Upper lobe of left lung (tissue), 6 donors: ENCODE data around the gene KHK. TPM values are rescaled to one million over a fixed set of nuclear protein-coding genes. Genes with fewer than 3 reads are reported as not detected.
A peak's percentile ranks its signal among the peaks of the same experiment; 100 is the strongest.
"Not testable (repeated sequence)": the region's sequence is repeated elsewhere in the genome, so short reads cannot be mapped to it uniquely, and the experiment has no call there.

ENCODE experiments used
- ATAC-seq, 2 donors: fragments of 200-7000 bp; cut with Tn5 transposase; one replicate each; pipeline ENCODE4 v1.9.1; 2022; ENCODE audit warnings: mild to moderate bottlenecking in 2 of 2, moderate library complexity in 2 of 2; ENCODE audit not compliant: low FRiP score in 2 of 2
- DNase-seq, 2 donors: peaks; one replicate each; pipeline ENCODE4 v3.0.0-alpha.2; 2019 to 2020
- H3K27ac ChIP-seq, 4 donors: fragments of 200-600 bp; sonication (generic); one replicate each; pipeline ENCODE4 v1.5.1; 2016 to 2019
- H3K27me3 ChIP-seq, 4 donors: fragments of 200-600 bp; sonication (generic); one replicate each; pipeline ENCODE4 v1.5.1; 2017 to 2019
- H3K36me3 ChIP-seq, 4 donors: fragments of 200-600 bp; sonication (generic); one replicate each; pipeline ENCODE4 v1.5.1; 2016 to 2019
- H3K4me1 ChIP-seq, 4 donors: fragments of 200-600 bp; sonication (generic); one replicate each; pipeline ENCODE4 v1.5.1; 2018 to 2019
- H3K4me3 ChIP-seq, 4 donors: fragments of 200-600 bp; sonication (generic); one replicate each; pipeline ENCODE4 v1.5.1; 2017 to 2019; ENCODE audit warnings: mild to moderate bottlenecking in 2 of 4, moderate library complexity in 1 of 4
- H3K9me3 ChIP-seq, 4 donors: fragments of 200-600 bp; sonication (generic); one replicate each; pipeline ENCODE4 v1.5.1; 2018 to 2019
- EP300 ChIP-seq, 4 donors: sonication (generic); formaldehyde crosslinking; IDR thresholded peaks; one replicate each; pipeline ENCODE4 v1.5.1; 2017; ENCODE audit warnings: antibody characterized with exemption in 4 of 4, control low read depth in 2 of 4
- POLR2A ChIP-seq, 4 donors: fragments of 450-650 bp; IDR thresholded peaks; one replicate each; pipeline ENCODE4 v1.5.1; 2016 to 2017; ENCODE audit warnings: antibody characterized with exemption in 4 of 4, mild to moderate bottlenecking in 2 of 4
- POLR2AphosphoS5 ChIP-seq, 2 donors: sonication (generic); formaldehyde crosslinking; IDR thresholded peaks; one replicate each; pipeline ENCODE4 v1.5.1; 2017; ENCODE audit warnings: antibody characterized with exemption in 2 of 2
- WGBS, 2 donors: methylation state at CpG; one replicate each; pipeline ENCODE4 v1.1.5; 2017 to 2018; 5-methylcytosine and 5-hydroxymethylcytosine counted together
- total RNA-seq, 6 donors: library from RNA; depleted of rRNA in 4 of 6; stranded (reverse); fragments of >200 nt in 4 of 6; gene quantifications; one replicate each; pipeline versions ENCODE4 v1.1.0 to v1.2.1, GENCODE V29; 2016 to 2021
- TF ChIP-seq, protein P1 (sequence below), 6 experiments: fragments of 450-650 bp in 4 of 6; fragments of 200-600 bp in 2 of 6; sonication (generic) in 2 of 6; IDR thresholded peaks; one replicate each; pipeline ENCODE4 v1.5.1; 2016 to 2019; ENCODE audit warnings: antibody characterized with exemption in 6 of 6
- donor health status: DM: no; HTN: no; CAD: no; lungs with moderate emphysema.
- donor health status: DM: no; HTN: yes; CAD: no; lungs with severe emphysema.

KHK gene
- total RNA-seq, 6 donors from 2014 or later: 2.4 to 10.4 (median 6.3) TPM

DNA sequence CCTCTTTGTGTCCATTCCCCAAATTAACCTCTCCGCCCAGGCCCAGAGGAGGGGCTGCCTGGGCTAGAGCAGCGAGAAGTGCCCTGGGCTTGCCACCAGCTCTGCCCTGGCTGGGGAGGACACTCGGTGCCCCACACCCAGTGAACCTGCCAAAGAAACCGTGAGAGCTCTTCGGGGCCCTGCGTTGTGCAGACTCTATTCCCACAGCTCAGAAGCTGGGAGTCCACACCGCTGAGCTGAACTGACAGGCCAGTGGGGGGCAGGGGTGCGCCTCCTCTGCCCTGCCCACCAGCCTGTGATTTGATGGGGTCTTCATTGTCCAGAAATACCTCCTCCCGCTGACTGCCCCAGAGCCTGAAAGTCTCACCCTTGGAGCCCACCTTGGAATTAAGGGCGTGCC is 13.5 kb downstream of the KHK start:
- Histone ChIP-seq H3K9me3 (no peaks in the 10 kb centered on the region), H3K4me1 (peaks cover 7 to 15% (median 10%) of the 10 kb centered on the region in 4 donors), H3K27me3 (no peaks in the 10 kb centered on the region), H3K36me3 (no peaks in the 10 kb centered on the region), H3K4me3 (no peak overlapping the region), H3K27ac (no peak overlapping the region)
- DNase-seq (peak in 1 of 2 donors; percentile 36), ATAC-seq (no peak)
- WGBS, 2 donors: 88 to 100% methylated on average over 1 to 10 of the region's 10 CpGs
- TF ChIP-seq, protein P1, sequence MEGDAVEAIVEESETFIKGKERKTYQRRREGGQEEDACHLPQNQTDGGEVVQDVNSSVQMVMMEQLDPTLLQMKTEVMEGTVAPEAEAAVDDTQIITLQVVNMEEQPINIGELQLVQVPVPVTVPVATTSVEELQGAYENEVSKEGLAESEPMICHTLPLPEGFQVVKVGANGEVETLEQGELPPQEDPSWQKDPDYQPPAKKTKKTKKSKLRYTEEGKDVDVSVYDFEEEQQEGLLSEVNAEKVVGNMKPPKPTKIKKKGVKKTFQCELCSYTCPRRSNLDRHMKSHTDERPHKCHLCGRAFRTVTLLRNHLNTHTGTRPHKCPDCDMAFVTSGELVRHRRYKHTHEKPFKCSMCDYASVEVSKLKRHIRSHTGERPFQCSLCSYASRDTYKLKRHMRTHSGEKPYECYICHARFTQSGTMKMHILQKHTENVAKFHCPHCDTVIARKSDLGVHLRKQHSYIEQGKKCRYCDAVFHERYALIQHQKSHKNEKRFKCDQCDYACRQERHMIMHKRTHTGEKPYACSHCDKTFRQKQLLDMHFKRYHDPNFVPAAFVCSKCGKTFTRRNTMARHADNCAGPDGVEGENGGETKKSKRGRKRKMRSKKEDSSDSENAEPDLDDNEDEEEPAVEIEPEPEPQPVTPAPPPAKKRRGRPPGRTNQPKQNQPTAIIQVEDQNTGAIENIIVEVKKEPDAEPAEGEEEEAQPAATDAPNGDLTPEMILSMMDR (IDR thresholded peaks at IDR 0.05): no peak
- TF ChIP-seq EP300 (IDR thresholded peaks at IDR 0.05): no peak
- TF ChIP-seq POLR2AphosphoS5 (IDR thresholded peaks at IDR 0.05): no peak
- TF ChIP-seq POLR2A (IDR thresholded peaks at IDR 0.05): no peak

- Histone ChIP-seq H3K9me3 (no peaks in the 10 kb centered on the region), H3K4me3 (no peak overlapping the region), H3K27me3 (no peaks in the 10 kb centered on the region), H3K4me1 (no peaks in the 10 kb centered on the region), H3K27ac (no peak overlapping the region), H3K36me3 (no peaks in the 10 kb centered on the region)
- TF ChIP-seq, protein P1 (IDR thresholded peaks at IDR 0.05): no peak
- TF ChIP-seq POLR2AphosphoS5 (IDR thresholded peaks at IDR 0.05): no peak
- no peak for TF ChIP-seq POLR2A (IDR thresholded peaks at IDR 0.05)
- TF ChIP-seq EP300 (IDR thresholded peaks at IDR 0.05): no peak
- DNase-seq: peak in 1 of 2 donors; percentile 34
- 67 to 89% methylated on average over 5 of the region's 5 CpGs for WGBS, 2 donors
- ATAC-seq: no peak
These were observed 15.8 kb downstream of the KHK start for GRCh38 chr2:27102329-27102728.

GRCh38 chr2:27105981-27106380 is 19.4 kb downstream of the KHK start:
- no peak overlapping the region for H3K27ac ChIP-seq
- no peak for ATAC-seq
- TF ChIP-seq EP300 (IDR thresholded peaks at IDR 0.05) (no peak), POLR2AphosphoS5 (IDR thresholded peaks at IDR 0.05) (no peak)
- TF ChIP-seq, protein P1 (IDR thresholded peaks at IDR 0.05): no peak

DNA sequence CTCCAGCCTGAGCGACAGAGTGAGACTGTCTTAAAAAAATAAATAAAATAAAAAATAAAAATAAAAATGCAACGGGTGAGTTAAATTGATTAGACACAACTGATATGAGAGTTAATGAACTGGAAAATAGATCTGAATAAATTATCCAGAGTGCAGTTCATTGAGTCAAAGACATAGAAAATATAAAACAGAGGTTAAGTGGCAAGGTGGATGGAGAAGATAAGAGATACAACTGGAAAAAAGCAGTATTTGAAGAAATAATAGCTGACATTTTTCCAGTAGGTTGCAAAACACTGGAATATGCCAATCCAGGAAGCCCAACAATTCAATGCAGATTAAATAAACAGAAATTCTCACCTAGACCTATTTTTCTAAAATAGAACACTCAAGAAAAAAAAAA is 21.6 kb downstream of the KHK start:
- no peak for TF ChIP-seq POLR2AphosphoS5 (IDR thresholded peaks at IDR 0.05)
- TF ChIP-seq, protein P1 (IDR thresholded peaks at IDR 0.05): no peak
- TF ChIP-seq POLR2A (IDR thresholded peaks at IDR 0.05): no peak
- TF ChIP-seq EP300 (IDR thresholded peaks at IDR 0.05): no peak
- Histone ChIP-seq H3K4me3 (no peak overlapping the region), H3K4me1 (no peaks in the 10 kb centered on the region), H3K27me3 (no peaks in the 10 kb centered on the region), H3K36me3 (no peaks in the 10 kb centered on the region), H3K27ac (no peak overlapping the region), H3K9me3 (no peaks in the 10 kb centered on the region)
- 83 to 86% methylated on average over 2 of the region's 2 CpGs for WGBS, 2 donors
- ATAC-seq (no peak), DNase-seq (no peak)

More at GRCh38 chr2:27105981-27106380, 19.4 kb downstream of the KHK start:
- no peaks in the 10 kb centered on the region for H3K27me3 ChIP-seq
- no peak overlapping the region for H3K4me3 ChIP-seq
- 64 to 76% methylated on average over 3 of the region's 3 CpGs for whole genome bisulfite sequencing, 2 donors
- H3K4me1 ChIP-seq: no peaks in the 10 kb centered on the region
- H3K9me3 ChIP-seq: no peaks in the 10 kb centered on the region
- DNase-seq: no peak
- no peaks in the 10 kb centered on the region for H3K36me3 ChIP-seq

GRCh38 chr2:27109083-27109482 is 22.5 kb downstream of the KHK start:
- no peak for TF ChIP-seq EP300 (IDR thresholded peaks at IDR 0.05)
- TF ChIP-seq POLR2AphosphoS5 (IDR thresholded peaks at IDR 0.05): no peak
- TF ChIP-seq, protein P1 (IDR thresholded peaks at IDR 0.05): no peak
- no peak for TF ChIP-seq POLR2A (IDR thresholded peaks at IDR 0.05)
- H3K4me3 ChIP-seq: no peak overlapping the region
- H3K9me3 ChIP-seq: no peaks in the 10 kb centered on the region
- DNase-seq (no peak), ATAC-seq (no peak)
- no peaks in the 10 kb centered on the region for H3K36me3 ChIP-seq
- WGBS, 2 donors: 85 to 89% methylated on average over 3 of the region's 3 CpGs
- no peaks in the 10 kb centered on the region for H3K4me1 ChIP-seq
- no peak overlapping the region for H3K27ac ChIP-seq
- H3K27me3 ChIP-seq: no peaks in the 10 kb centered on the region

- 84% methylated on average over 24 of the region's 24 CpGs for WGBS, 2 donors
These were observed 24.2 kb downstream of the KHK start for GRCh38 chr2:27110603-27111352.

DNA sequence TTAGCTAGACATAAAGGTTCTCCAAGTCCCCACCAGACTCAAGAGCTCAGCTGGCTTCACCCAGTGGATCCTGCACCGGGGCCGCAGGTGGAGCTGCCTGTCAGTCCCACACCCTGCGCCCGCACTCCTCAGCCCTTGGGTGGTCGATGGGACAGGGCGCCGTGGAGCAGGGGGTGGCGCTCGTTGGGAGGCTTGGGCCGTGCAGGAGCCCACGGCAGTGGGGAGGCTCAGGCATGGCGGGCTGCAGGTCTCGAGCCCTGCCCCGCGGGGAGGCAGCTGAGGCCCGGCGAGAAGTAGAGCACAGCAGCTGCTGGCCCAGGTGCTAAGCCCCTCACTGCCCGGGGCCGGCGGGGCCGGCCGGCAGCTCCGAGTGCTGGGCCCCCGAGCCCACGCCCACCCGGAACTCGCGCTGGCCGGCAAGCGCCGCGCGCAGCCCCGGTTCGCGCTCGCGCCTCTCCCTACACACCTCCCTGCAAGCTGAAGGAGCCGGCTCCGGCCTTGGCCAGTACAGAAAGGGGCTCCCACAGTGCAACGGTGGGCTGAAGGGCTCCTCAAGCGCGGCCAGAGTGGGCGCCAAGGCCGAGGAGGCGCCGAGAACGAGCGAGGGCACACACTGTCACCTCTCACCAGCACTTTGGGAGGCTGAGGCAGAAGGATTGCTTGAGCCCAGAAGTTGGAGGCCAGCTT is 25.0 kb downstream of the KHK start:
- not testable (repeated sequence) for H3K4me3 ChIP-seq, H3K4me1 ChIP-seq, H3K27me3 ChIP-seq, H3K9me3 ChIP-seq, H3K36me3 ChIP-seq, H3K27ac ChIP-seq, ATAC-seq
- WGBS, 2 donors: 92 to 96% methylated on average over 29 to 45 of the region's 49 CpGs
- DNase-seq: peak in 1 of 2 donors; percentile 73

More at GRCh38 chr2:27110603-27111352, 24.2 kb downstream of the KHK start:
- not testable (repeated sequence) for H3K27ac ChIP-seq, H3K27me3 ChIP-seq, ATAC-seq, H3K9me3 ChIP-seq, H3K4me3 ChIP-seq, H3K4me1 ChIP-seq, H3K36me3 ChIP-seq, DNase-seq
